Measurements from ENCODE around the gene PXN.

The PXN gene

GRCh38 chr12:120221576-120221900 lies 44.0 kb downstream of the PXN start:
- no peaks in the 10 kb centered on the region for H3K27me3 ChIP-seq (replicated peaks; ENCODE audit: control insufficient read depth, insufficient read depth, low read length)
- no peak overlapping the region for H3K4me3 ChIP-seq (replicated peaks; ENCODE audit: low read depth, low read length)
- H3K36me3 ChIP-seq (ENCODE audit: control insufficient read depth, insufficient read depth, low read length): peaks cover 5% of the 10 kb centered on the region
- DNase-seq (ENCODE audit: extremely low read depth, insufficient read length): no peak
- no peak for TF ChIP-seq CTCF (IDR thresholded peaks at IDR 0.05; ENCODE audit: insufficient read depth, low read length, poor library complexity, severe bottlenecking)

- no peak for TF ChIP-seq CTCF (IDR thresholded peaks at IDR 0.05; ENCODE audit: insufficient read depth, low read length, poor library complexity, severe bottlenecking)
- Histone ChIP-seq H3K36me3 (ENCODE audit: control insufficient read depth, insufficient read depth, low read length) (peaks cover 5% of the 10 kb centered on the region), H3K27me3 (replicated peaks; ENCODE audit: control insufficient read depth, insufficient read depth, low read length) (no peaks in the 10 kb centered on the region), H3K4me3 (replicated peaks; ENCODE audit: low read depth, low read length) (no peak overlapping the region)
- no peak for DNase-seq (ENCODE audit: extremely low read depth, insufficient read length)
These were observed 44.5 kb downstream of the PXN start for GRCh38 chr12:120220838-120221575.

GRCh38 chr12:120218680-120219606 lies 46.6 kb downstream of the PXN start:
- H3K36me3 ChIP-seq (ENCODE audit: control insufficient read depth, insufficient read depth, low read length): peaks cover 10% of the 10 kb centered on the region
- no peak for TF ChIP-seq CTCF (IDR thresholded peaks at IDR 0.05; ENCODE audit: insufficient read depth, low read length, poor library complexity, severe bottlenecking)
- no peak overlapping the region for H3K4me3 ChIP-seq (replicated peaks; ENCODE audit: low read depth, low read length)
- no peaks in the 10 kb centered on the region for H3K27me3 ChIP-seq (replicated peaks; ENCODE audit: control insufficient read depth, insufficient read depth, low read length)
- DNase-seq (ENCODE audit: extremely low read depth, insufficient read length): no peak

- no peak for DNase-seq (ENCODE audit: extremely low read depth, insufficient read length)
- TF ChIP-seq CTCF (IDR thresholded peaks at IDR 0.05; ENCODE audit: insufficient read depth, low read length, poor library complexity, severe bottlenecking): no peak
- Histone ChIP-seq H3K4me3 (replicated peaks; ENCODE audit: low read depth, low read length) (no peak overlapping the region), H3K27me3 (replicated peaks; ENCODE audit: control insufficient read depth, insufficient read depth, low read length) (no peaks in the 10 kb centered on the region), H3K36me3 (ENCODE audit: control insufficient read depth, insufficient read depth, low read length) (peaks cover 12% of the 10 kb centered on the region)
These were observed 48.6 kb downstream of the PXN start for GRCh38 chr12:120216742-120217605.

- TF ChIP-seq CTCF (IDR thresholded peaks at IDR 0.05; ENCODE audit: insufficient read depth, low read length, poor library complexity, severe bottlenecking): no peak
- no peaks in the 10 kb centered on the region for H3K27me3 ChIP-seq (replicated peaks; ENCODE audit: control insufficient read depth, insufficient read depth, low read length)
These were observed 49.5 kb downstream of the PXN start for GRCh38 chr12:120215766-120216735.

More at GRCh38 chr12:120215766-120216735, 49.5 kb downstream of the PXN start:
- H3K36me3 ChIP-seq (ENCODE audit: control insufficient read depth, insufficient read depth, low read length): peaks cover 11% of the 10 kb centered on the region
- H3K4me3 ChIP-seq (replicated peaks; ENCODE audit: low read depth, low read length): no peak overlapping the region
- no peak for DNase-seq (ENCODE audit: extremely low read depth, insufficient read length)
